HG02884 (cell line): ENCODE measurements around the gene TIMM10.

Experiments used
- ATAC-seq: cut with Tn5 transposase; IDR thresholded peaks from one replicate; pipeline ENCODE4 v1.9.1; 2021; ENCODE audit warnings: mild to moderate bottlenecking, moderate library complexity; ENCODE audit not compliant: unreplicated experiment

The TIMM10 gene

DNA sequence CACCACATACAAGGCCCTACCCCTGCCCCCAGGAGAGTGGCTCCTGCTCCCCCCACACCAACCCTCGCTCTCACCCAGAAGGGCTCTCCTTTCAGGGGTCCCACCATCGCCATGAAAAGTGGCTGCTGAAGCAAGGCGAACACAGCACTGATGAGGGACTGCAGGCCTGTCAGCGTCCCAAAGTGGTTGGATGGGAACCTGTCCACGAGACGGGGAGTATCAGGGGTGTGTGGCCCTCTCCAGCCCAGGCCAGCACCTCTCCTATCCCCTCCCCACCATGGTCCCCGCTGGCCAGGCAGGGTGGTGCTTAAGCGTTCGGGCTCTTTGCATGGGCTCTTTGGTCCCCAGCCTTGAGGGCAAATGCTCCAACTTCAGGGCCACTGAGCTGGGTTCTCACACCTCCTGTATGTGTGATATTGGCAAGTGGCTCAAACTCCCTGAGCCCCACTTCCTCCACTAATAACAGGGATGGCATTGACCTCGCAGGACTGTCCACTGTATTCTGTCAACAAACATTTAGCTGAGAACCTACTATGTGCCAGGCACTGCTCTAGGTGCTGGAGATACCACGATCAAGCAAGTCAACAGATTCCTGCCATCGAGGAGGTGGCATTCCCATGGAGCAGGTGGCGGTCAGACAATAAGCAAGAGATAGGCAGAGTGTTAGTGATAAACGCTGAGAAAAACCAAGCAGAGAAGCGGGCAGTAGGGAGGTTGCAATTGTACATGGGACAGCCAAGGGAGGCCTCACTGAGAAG is 43.4 kb downstream of the TIMM10 start:
- ATAC-seq = no peak

DNA sequence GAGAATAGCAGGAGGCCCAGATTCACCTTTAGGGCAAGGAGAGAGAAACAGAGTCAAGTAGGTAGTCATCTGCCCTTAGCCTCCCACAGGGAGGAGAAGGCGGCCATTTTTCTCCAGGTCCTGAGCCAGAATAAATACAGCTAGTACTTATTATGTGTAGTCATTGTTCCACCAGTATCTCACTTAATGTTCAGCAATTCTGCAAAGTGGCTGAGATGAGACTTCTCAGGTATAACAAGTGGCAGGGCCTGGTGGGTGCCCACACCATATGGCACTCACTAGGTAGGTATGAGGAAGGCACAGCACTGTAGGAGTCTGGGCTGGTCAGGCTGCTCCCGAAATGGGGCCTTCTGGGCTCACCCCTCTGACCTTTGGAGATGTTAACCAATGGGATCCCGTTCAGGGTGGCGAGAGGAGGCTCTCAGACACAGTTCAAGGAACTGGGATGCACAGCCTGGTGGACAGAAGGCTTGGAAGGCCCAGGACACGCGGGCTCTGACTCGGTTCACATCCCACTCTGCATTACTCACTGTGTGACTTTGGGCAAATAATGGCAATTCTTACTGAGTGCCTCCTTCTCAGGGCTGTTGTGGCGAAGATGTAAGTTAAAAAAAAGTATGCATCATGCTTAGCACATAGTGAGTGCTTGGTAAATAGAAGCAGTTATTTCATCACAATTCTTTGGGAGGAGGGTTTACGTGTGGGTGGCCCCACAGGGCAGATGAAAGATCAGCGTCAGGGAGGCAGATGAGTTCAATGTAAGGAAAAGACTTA is 45.1 kb downstream of the TIMM10 start:
- ATAC-seq = no peak

DNA sequence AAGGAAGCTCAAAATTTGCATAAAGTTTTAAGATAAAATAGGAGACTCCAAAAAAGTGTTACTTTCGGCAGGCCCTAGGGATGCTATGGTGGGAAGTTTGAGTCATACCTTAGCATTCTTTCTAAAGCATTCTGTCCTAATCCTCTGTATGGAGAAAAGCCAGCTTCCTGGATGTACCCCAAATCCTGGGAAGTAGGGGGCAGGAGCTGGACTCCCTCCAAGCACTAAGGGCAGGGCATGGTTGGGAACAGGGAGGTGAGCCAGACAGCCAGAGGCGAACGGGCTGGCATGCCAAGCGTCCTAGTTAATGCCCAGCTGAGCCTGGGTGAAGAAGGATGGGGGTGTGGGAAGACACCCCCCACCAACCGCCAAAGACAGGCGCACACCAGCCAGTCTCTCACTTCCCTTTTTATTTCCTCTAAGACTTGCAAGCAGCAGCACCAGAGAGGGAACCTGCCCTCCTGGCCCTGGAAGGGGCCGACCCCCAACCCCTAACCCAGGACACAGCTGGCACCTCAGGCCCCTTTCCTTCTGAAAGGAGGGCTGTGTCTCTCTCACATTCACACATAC is 46.3 kb downstream of the TIMM10 start:
- peak; percentile 47 for ATAC-seq

DNA sequence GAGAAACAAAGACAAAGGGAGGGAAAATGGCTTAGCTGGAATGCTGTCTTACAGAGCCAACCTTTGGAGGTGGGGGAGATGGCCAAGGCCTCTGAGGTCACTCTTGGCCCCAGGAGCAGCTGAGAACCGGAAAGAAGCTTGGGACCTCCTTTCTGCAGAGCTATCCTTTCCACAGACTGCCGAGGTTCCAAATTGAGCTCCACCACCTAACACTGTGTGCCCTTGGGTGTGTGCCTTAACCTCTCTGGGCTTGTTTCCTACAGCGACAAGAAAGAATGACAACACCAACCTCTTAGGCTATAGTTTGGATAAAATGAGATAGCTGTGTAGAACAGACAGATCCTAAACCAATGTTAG is 47.0 kb downstream of the TIMM10 start:
- no peak for ATAC-seq

DNA sequence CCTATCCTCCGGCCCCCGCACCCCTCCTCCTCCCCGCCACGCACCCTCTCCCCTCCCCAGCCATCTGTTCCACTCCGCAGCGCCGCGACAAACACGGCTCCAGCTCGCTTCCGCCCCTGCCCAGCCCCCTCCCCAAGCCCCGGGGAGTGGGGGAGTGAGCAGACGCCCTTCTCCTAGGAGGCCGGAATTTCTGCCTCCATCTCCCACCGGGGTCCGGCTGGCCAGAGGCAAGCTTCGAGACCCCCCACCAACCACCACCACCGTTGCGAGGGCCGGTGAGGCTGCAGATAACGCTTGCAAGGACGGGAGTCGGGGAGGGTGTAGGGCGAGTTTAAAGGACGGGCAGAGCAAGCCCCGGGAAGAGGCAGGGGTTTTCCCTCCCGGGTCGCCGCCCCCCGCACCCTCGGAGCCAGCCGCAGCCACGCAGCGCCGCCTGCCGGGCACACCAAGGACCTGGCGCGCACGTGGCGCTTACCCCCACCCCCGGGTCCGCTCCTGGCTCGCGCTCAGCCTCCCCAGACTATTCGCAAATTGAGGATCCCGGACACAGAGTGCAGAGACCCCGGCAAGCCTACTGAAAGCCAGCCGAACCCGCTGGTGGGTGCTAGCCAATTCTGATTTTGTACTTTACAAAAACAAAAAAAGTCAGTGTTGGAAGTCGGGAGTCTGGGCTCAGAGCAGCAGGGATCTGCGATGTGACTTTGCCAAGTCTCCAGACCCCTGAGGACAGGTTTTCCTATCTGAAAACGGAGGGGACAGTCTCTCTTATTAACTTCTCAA is 47.6 kb downstream of the TIMM10 start:
- ATAC-seq = peak; percentile 49

DNA sequence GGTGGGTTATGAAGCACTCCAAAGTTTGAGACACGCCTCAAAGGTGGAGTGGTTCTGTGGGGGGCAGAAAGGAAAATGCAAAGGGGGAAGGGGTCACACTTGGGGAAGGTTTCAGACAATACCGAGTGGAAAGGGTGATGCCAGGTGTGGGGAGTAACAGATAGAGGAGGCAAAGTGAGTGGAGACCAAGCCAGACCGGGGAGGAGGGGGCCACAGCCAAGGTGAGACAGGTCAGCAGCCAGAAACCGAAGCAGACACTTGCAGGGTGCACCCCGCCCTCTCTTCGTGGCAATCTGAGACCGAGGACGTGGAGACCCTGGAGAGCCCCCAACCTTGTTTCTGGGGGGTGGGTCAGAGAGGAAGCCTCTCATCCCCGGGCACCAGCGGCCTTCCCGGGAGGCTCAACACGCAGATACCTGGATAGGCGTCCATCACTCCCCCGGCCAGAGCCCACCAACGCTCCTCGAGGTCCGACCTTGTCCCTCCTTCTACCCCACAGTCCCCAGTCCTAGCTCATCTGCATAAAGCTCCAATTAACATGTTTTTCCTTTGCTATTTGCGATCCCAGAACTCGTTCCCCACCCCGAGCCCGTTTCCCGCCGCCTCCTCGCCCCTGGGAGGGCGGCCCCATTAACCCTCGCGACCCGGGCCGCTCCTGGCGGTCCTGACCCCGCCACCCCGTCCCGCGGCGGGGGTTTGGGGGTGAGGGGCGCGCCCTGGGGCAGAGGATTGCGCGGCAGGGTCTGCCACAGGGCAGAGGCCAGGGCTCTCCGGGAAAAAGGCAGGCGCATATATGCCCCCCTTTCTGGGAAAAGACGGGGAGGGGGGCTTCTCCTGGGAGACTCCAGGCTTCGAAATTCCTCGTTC is 48.4 kb downstream of the TIMM10 start:
- no peak for ATAC-seq

DNA sequence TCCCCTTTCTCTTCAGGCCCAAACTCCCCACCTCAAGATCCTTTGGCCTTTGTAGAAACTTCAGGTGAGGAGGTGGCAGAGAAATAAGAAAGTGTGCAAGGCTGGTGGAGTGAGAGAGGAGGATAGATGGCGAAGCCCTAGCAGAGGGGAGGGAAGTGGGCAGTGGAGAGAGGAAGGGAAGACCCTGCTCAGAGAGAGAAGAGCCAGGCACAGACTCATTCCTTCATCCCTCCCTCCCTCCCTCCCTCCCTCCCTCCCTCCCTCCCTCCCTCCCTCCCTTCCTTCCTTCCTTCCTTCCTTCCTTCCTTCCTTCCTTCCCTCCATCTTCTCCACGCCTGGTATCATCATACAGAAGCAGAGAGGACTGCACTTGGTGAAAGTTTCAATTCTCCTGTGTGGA is 49.2 kb downstream of the TIMM10 start:
- no peak for ATAC-seq

DNA sequence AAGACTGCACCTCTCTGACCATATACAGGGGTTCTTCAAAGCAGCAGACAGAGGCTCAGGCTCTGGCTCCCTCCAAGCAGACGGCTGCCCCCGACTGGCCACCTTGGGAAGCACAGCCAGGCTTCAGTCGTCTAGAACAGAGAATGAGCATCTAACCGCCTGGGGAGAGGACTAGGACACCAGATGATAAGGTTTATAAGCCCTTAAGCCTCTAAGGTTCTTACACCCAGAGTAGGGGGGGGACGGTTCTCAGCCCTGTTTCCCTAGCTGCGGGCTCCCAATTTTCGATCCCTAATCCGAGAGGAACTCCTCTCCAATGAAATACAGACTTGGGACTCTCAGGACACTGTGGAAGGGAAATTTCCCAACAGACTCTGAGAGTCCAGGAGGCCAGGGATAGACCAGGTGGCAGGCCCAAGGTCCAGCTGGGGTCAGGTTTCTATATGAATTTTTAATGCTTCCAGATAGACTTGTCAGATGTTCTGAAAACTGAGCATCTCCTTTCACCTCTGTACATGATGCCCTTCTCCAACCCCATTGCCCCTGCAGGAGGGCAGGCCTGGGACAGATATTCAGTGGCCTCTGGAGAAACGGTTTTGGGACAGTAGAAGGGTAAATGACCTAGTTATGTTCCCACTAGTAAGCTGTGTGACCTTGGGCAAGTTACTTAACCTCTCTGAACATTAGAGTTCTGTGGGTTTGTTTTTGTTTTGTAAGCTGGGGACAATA is 50.0 kb downstream of the TIMM10 start:
- ATAC-seq = peak; percentile 38

DNA sequence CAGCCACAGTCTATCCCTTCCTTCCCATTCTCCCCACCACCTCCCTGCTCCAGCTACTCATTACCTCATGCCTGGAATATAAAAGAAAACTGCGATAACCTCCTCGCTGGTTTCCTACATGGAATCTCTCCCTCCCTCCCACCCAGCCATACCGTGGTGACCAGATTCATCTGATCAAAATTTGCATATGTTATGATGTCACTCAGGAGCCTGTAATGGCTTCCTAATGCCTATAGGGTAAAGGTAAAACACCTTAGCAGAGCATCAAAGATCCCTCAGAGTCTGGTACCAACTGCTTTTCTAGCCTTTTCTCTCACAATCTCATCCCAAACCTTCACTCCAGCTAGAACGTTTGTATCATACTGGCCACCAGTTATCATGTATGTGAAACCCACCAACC is 50.6 kb downstream of the TIMM10 start:
- no peak for ATAC-seq

DNA sequence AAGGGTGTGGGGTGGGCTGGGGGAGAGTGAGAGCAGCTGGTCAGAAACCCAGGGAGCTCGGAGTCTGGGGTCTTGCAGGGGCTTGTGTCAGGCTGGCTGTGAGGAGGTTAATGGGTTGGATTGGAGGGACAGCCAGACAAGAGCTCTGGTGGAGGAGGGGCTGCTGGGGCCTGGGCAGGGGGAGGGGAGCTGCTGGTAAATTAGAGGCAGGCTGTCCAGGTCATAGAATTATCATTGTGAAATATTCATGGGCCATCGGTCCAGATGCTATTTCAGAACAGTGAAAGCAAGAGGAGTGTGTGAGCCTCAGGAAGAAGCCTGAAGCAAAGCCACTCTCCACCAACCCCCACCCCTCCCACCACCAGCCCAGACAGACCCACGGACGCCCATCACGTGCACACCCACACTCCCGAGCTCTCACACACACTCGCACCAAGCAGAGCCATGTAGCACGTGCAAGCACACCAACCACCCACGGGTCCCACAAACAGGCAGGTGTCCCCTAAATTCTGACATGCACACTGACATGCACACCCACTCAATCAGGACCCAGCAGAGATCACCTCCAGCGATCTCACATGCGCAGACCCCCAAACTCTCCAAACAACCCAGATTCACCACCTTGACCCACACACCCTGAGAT is 51.4 kb downstream of the TIMM10 start:
- ATAC-seq = no peak
